HG03060 (cell line): ENCODE data around the gene ZC3H8.

Experiments
- ATAC-seq: cut with Tn5 transposase; IDR thresholded peaks from one replicate; pipeline ENCODE4 v1.9.1; 2021; ENCODE audit warnings: low read depth, moderate number of reproducible peaks; ENCODE audit not compliant: unreplicated experiment

Gene ZC3H8

GRCh38 chr2:112197868-112198267 lies 57.0 kb downstream of the ZC3H8 start:
- ATAC-seq, result no peak

- ATAC-seq, result no peak
These were observed 58.9 kb downstream of the ZC3H8 start for GRCh38 chr2:112195950-112196349.

GRCh38 chr2:112195167-112195766 lies 59.6 kb downstream of the ZC3H8 start:
- no peak for ATAC-seq

DNA sequence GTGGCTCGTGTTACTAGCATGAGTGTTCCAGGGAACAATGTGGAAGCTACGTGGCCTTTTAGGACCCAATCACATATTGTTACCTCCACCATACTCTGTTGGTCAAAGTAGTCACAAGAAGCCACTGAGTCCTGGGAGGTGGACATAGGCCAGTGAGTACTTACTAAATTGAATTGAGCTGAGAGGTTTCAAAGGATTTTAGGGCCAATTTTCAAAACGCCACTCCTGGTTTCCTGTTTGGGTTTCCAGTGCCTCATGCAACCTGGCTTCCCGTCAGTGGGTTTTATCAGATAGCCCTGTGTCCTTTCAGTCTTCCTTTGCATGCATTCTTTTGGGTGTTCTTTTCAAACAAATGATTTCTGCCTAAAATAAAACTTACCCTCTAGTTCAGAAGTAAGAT lies 60.4 kb downstream of the ZC3H8 start:
- ATAC-seq, result no peak

DNA sequence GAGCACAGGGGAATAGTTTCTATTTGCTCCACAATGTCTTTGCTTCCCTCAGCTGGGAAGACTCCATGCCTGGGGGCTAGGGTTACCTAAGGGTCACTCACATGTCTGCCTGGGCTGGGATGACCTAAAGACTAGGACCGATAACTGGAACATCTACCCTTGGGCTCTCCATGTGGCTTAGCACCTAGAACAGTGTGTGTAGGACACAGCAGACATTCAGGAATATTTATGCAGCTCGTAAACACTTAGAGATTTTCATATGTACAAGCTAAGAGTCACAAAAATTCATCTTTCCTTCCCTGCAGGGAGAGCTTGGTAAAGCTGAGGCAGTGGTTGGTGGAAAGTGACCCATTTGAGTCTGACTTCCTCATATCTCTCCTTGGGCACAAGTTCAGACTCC lies 60.8 kb downstream of the ZC3H8 start:
- no peak for ATAC-seq

GRCh38 chr2:112189001-112189556 lies 65.8 kb downstream of the ZC3H8 start:
- no peak for ATAC-seq

- no peak for ATAC-seq
These were observed 66.8 kb downstream of the ZC3H8 start for GRCh38 chr2:112187805-112188596.

GRCh38 chr2:112187046-112187715 lies 67.7 kb downstream of the ZC3H8 start:
- ATAC-seq, result no peak

DNA sequence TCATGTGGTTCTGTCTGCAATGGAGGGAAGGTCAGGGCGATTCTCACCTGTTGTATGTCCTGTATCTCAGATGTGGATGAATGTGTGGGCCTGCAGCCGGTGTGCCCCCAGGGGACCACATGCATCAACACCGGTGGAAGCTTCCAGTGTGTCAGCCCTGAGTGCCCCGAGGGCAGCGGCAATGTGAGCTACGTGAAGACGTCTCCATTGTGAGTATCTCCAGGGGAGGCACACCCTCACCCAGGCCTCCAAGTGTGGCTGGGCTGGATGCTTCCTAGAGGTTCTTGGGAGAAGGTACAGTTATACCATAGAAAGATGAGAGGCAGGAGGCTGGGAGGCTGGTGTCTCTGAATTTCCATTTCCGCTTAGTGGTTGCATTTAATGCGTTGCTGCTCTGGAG lies 69.7 kb downstream of the ZC3H8 start:
- no peak for ATAC-seq

- ATAC-seq, result no peak
These were observed 70.7 kb downstream of the ZC3H8 start for GRCh38 chr2:112184121-112184520.

DNA sequence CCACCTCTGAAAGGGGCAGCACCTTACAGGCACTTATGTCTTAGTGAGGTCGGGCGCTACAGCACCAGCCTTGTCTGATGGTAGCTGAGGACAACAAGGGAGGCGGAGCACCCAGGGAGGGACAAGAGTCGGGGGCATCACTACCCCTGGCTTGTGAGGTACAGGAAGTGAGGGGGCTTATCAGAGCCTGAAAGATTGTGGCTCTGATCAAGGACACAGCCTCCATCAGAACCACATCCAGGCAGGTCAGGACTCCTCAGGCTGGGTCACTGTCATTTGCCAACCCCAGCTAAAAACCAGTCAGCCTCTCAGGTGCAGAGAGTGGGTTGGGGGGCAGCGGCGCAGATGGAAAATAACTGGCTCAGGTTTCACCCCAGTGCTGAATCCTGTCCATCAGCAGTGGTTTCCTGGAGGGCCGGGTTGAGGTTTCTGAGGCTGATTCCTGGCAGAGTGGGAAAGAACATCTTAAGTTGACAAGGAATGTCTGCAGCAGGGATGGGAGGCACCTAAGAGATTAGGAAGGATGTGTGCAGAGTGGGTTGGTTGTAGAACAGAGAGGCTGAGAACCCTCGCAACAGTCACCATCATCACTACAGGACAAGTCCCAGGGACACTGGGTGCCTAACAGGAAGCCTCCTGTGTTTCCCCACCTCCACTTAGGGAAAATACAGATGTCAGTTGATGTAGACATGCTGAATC lies 71.4 kb downstream of the ZC3H8 start:
- no peak for ATAC-seq

DNA sequence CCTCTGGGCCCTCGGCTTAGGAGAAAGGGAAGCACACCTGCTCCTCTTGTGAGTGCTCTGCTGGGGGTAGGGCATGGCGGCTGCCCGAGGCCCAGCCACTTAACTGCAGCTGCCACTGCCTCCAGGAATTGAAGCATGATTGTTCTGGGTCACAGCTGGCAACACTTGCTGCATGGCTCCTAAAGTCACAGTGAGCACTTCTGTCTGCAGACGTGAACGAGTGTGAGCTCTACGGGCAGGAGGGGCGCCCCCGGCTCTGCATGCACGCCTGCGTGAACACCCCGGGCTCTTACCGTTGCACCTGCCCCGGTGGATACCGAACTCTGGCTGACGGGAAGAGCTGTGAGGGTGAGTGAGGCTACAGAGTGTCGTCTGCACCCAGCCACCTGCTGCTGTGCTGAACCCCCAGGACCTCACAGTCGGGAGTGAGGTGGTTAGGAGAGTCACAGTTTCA lies 72.2 kb downstream of the ZC3H8 start:
- ATAC-seq, result no peak

DNA sequence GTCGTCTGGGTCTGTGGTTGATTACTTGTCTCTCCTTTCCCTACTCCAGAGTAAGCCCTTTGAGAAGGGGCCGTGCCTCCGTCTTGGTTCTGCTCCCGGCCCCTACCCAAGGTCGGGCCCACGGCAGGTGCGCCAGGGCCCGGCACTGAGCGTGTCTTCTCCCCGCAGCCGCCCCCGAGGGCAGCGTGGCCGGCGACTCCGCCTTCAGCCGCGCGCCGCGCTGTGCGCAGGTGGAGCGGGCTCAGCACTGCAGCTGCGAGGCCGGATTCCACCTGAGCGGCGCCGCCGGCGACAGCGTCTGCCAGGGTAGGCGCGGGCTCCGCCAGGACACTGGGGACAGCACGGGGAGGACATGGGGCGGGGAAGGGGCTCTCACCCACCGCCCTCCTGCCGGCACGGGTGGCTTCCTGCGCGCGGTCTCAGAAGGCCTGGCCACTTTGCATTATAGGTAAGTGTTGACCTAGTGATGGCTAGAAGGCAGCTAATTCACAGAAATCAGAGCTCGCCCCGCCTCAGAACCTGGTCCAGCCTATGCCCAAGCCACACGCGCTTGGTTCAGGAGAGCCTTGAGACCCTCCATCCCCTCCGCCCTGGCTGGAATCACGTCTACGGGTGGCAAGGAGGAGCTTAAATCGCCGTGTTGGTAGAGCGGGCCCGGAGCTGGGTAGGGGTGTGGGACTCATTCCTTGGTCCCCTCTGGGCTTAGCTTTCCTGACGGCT lies 73.1 kb downstream of the ZC3H8 start:
- no peak for ATAC-seq

DNA sequence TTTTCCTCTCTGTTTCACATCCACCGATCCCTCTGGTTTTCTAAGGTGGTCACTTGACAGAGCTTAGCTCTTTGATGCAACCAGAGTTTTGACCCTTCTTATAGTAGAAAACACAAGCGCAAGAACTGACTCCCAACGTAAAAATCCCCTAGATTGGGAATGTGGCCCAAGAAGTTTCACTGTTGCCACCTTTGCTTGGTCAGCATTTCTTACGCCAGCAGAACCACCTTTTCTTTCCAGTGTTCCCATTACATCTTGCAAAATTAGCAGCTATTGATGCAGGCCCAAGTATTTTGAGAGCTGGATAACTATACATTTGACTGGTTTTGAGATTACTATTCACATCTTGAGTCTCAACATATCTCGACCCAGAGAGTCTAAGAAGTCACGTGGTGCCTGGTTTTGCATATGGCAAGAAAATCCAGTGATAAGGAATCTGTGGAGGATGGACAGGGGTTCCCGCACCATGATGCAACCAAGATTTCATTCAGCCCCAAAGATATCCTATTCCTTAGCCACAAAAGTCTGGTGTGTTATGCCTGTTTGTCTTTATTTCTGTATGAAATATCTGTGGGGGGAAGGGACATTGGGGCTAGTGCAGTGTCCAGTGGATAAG lies 78.8 kb downstream of the ZC3H8 start:
- no peak for ATAC-seq

DNA sequence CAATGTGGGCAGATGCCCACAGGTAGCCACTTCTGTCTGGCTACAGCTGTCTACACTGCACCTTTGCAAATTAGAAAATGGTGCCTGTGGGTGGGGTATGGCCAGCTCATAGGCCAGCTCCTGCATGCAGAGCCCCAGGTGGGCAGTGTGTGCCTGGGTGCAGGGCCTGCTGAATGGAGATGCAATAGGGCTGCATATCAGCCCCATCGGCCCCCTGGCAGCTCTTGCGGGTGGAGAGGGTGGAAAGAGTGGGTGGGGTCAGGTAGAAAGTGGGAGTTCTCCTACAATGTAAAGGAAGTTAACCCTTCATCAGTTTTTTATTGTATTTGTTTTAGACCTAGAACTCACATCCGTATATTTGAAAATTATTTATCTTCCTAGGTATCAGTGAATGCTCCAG lies 79.5 kb downstream of the ZC3H8 start:
- no peak for ATAC-seq

DNA sequence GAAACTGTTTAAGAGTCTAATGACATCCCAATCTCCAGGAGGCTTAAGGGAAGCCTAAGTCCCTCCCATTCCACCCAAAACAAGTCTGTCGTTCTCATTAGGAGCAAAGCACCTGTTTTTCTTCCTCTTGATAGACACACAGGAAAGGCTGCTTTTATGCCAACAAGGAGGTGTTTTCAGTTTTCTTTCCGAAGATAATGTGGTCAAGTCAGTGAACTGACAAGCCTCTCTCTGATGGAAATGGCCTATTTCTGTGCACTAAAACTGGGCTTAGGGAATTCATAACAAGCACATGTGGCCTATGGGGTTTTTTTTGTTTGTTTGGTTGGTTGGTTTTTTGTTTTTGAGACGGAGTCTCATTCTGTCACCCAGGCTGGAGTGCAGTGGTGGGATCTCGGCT lies 80.5 kb downstream of the ZC3H8 start:
- no peak for ATAC-seq

DNA sequence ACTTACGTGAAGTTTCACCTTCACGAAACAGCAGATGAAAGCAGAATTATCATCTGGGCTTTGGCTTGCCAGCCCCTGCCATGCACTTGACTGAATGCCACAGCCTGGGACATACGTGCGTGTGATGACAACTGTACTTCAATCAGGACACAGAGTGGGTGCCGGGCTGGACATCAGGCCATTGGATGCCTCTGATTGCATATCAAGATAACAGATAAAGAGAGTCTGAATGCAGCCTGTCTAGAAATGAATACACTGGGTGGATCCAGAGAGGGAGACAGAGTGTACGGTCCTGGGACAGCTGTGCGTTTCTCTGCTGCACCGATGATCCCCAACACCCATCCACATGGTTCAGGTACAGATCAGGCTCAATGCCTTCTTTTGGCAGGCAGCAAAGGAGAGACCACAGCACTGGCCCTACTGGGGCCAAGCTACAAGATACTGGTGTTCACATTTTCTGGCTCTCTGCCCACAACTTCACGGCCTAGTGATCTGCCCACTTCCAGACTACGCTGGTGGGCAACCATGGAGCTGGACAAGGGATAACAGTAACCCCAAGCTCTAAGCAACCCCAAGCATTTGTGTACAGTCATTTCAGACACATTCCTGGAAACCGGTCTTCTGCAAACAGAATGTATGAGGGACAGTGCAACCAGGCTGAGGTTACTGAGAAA lies 81.1 kb downstream of the ZC3H8 start:
- ATAC-seq, result no peak

DNA sequence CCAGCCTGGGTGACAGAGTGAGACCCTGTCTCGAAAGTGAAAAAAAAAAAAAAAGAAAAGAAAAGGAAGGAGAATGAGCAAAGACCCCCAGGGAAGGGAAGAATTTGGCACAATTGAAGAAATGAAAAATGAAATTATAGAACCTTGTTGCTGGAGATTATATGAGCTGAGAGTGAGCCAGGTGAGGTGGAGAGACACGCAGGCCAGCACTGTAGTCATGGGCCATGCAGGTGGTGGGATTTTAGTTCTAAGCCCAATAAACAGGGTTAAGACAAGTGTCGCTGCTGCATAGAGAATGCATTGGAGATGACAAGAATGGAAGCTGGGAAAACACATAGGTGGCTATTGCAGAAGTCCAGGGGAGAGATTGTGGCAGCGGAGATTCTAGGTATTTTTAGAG lies 84.3 kb downstream of the ZC3H8 start:
- ATAC-seq, result no peak

GRCh38 chr2:112168422-112169124 lies 86.3 kb downstream of the ZC3H8 start:
- no peak for ATAC-seq
